Brain microvascular endothelial cell (primary cell): ENCODE results near the gene ZNF394.
A peak's percentile ranks its signal among the peaks of the same experiment; 100 is the strongest.

Source experiments
- DNase-seq: peaks from one replicate; pipeline ENCODE4 v3.0.0-alpha.2; 2020
- H3K27ac ChIP-seq: fragments of 250-450 bp; sonication (Bioruptor Pico); 2 replicates; pipeline ENCODE4 v1.5.1; 2020; ENCODE audit warnings: mild to moderate bottlenecking, moderate library complexity
- H3K27me3 ChIP-seq: fragments of 250-450 bp; sonication (Bioruptor Pico); replicated peaks from 2 replicates; pipeline ENCODE4 v1.5.1; 2020; ENCODE audit warnings: mild to moderate bottlenecking
- H3K36me3 ChIP-seq: fragments of 250-450 bp; sonication (Bioruptor Pico); replicated peaks from 2 replicates; pipeline ENCODE4 v1.5.1; 2020; ENCODE audit warnings: mild to moderate bottlenecking
- H3K4me3 ChIP-seq: 2 replicates; pipeline ENCODE4 v1.5.1; 2011; ENCODE audit warnings: low read depth, mild to moderate bottlenecking, control low read depth, low read length, moderate library complexity
- CTCF ChIP-seq: IDR thresholded peaks from 2 replicates; pipeline ENCODE4 v1.5.1; 2011; ENCODE audit warnings: low read depth, mild to moderate bottlenecking, moderate library complexity, low read length, control low read depth, inconsistent platforms; ENCODE audit errors: missing control alignments
- in situ Hi-C: cut with HindIII; loops from 2 replicates; pipeline ENCODE4 v1.10.0; 2017; ENCODE audit warnings: low sequenced_read_pairs, low pct_ligation_motif_present

Gene ZNF394

GRCh38 chr7:99490878-99491277, 9.2 kb downstream of the ZNF394 start:
- no peak overlapping the region for H3K4me3 ChIP-seq
- H3K36me3 ChIP-seq = peaks cover 50% of the 10 kb centered on the region
- no peak overlapping the region for H3K27ac ChIP-seq
- no peak for DNase-seq
- no peaks in the 10 kb centered on the region for H3K27me3 ChIP-seq
- TF ChIP-seq CTCF = no peak
- in situ Hi-C loops = no loop called here

GRCh38 chr7:99489235-99489634, 10.8 kb downstream of the ZNF394 start:
- H3K4me3 ChIP-seq = no peak overlapping the region
- in situ Hi-C loops = no loop called here
- no peaks in the 10 kb centered on the region for H3K27me3 ChIP-seq
- H3K27ac ChIP-seq = no peak overlapping the region
- peaks cover 40% of the 10 kb centered on the region for H3K36me3 ChIP-seq
- TF ChIP-seq CTCF = no peak
- DNase-seq = no peak

- Histone ChIP-seq H3K27ac (no peak overlapping the region), H3K4me3 (no peak overlapping the region), H3K36me3 (peaks cover 43% of the 10 kb centered on the region), H3K27me3 (no peaks in the 10 kb centered on the region)
- no peak for DNase-seq
- in situ Hi-C loops = no loop called here
- no peak for TF ChIP-seq CTCF
These were observed 15.0 kb downstream of the ZNF394 start for GRCh38 chr7:99485094-99485493.

GRCh38 chr7:99478464-99479440, 21.3 kb downstream of the ZNF394 start:
- in situ Hi-C loops = no loop called here
- no peak for TF ChIP-seq CTCF
- H3K36me3 ChIP-seq = peaks cover 43% of the 10 kb centered on the region
- no peaks in the 10 kb centered on the region for H3K27me3 ChIP-seq
- no peak overlapping the region for H3K27ac ChIP-seq
- no peak for DNase-seq
- no peak overlapping the region for H3K4me3 ChIP-seq

GRCh38 chr7:99476107-99476506, 24.0 kb downstream of the ZNF394 start:
- H3K36me3 ChIP-seq = peaks cover 31% of the 10 kb centered on the region
- no peak for DNase-seq
- no peak overlapping the region for H3K27ac ChIP-seq
- H3K4me3 ChIP-seq = no peak overlapping the region
- no peak for TF ChIP-seq CTCF
- H3K27me3 ChIP-seq = no peaks in the 10 kb centered on the region
- in situ Hi-C loops = no loop called here

- peak; percentile 68 for DNase-seq
- in situ Hi-C loops = no loop called here
These were observed 26.8 kb downstream of the ZNF394 start for GRCh38 chr7:99473315-99473596.

More at GRCh38 chr7:99473315-99473596, 26.8 kb downstream of the ZNF394 start:
- TF ChIP-seq CTCF = no peak
- peak overlapping the region; percentile 76 for H3K27ac ChIP-seq
- H3K27me3 ChIP-seq = no peaks in the 10 kb centered on the region
- H3K4me3 ChIP-seq = peak overlapping the region; percentile 95
- peaks cover 14% of the 10 kb centered on the region for H3K36me3 ChIP-seq
